Measurements from ENCODE around the gene GASK1B.

GASK1B gene

GRCh38 chr4:158182736-158183135 is 9.9 kb upstream of the GASK1B start:
- DNase-seq = peak; percentile 43

DNA sequence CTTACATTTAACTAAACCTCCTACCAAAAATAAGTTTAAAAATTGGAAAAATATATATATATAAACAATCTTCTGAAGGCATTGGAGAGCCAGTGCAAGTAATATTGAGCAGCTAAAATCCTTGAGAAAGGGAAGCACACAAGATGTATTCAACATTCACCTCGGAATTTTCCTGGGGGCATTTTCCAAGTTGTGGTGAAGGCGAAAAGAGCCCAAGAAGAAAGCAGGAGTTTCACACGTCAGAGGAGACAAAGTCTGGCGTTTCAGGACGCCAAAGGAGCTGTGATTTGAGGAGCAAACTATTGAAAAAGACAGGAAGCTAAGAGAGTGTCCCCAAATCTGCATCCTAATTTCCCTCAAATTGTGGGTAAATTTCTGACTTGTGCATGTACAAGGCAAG is 9.1 kb upstream of the GASK1B start:
- DNase-seq = no peak

- no peak for DNase-seq
These were observed 6.6 kb upstream of the GASK1B start for GRCh38 chr4:158179465-158179864.

DNA sequence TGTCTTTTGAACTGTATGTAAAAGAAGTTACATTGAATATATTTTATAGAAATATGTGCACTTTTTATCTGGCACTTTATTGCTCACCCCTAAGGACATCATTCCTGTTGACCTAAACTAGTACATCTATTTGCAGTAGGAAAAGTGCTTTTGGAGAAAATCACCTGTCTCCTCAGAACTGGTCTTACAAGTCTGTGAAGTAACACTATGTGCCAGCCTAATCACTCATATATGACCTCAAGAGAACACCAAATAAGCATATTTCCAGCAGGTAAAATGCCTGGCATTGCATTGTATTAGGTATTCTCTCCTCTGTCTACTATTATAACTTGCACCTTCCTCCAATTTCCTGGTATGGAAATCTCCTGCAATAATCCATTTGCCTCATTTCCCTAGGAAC is 4.0 kb upstream of the GASK1B start:
- DNase-seq = no peak

- DNase-seq = no peak
These were observed 3.3 kb upstream of the GASK1B start for GRCh38 chr4:158176108-158176507.

GRCh38 chr4:158170691-158171561 is 1.9 kb downstream of the GASK1B start:
- peak; percentile 52 for DNase-seq

DNA sequence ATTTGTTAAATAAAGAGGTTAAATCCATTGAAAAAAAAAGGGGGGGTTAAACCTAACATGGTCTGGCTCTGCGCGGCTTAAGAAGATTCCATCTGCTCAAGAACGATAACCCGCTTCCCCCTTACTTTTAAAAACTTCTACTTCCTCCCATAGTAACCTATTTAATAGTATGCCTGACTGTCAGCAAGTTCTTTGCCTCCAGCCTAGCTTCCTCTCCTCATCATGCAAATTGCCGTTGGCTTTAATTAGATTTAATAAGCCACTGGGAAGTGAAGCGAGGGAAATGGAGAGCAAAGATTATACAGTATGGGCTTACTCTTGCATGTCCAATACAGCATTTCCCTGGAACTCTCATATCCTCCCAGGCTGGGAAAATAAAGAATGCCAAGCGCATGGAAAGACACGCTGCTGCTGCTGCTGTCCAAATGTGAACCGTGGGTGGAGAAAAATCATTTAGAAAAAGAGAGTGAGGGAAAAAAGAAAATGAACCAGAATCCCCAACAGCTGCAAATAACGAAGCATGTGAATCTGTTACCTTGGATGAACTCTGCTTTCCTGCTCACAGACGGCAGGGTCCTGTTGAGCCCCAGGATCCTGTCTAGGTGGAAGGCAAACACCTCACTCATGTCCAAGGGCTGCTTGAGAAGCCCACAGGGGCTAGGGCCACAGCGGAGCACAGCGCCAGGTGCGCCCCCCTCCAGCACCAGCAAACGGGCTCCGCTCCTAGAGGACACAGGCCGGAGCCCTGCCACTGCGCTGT is 2.7 kb downstream of the GASK1B start:
- peak; percentile 71 for DNase-seq

DNA sequence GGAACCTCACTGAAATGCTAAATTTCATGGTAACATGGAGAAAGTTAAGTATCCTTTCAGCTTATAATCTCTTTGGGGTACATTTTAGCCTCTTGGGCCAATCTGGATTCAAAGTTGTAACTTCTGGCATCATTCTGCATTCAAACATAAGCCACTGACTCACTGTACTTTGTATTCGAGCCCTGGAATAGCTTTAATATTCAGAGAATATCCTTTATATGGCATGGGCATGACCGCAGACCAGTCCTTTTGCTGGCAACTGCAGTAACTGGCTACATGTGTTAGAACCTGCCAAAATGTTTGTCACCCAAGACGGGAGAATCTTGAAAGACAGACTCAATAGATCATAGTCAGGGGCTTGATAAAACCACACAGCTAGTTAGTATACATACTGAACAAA is 3.3 kb downstream of the GASK1B start:
- no peak for DNase-seq

DNA sequence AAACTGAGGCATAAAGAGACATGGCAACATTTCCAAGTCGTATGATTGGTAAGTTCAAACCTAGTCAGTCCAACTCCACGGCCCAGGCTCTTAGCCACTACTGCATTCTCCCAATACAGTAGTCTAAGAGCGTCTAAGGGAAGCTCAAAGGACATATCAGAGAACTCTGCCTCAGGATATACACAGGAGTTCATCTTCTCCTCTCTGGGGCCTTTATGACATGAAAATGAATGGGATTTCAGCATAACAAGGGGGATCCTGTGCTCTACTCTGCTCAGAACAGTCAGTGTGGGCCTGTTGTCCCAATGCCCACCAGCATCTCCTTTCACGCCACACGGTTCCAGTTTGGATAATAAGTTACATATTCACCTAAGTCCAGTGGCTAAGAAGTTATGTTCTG is 4.2 kb downstream of the GASK1B start:
- DNase-seq = no peak

GRCh38 chr4:158166701-158167100 is 6.1 kb downstream of the GASK1B start:
- no peak for DNase-seq

DNA sequence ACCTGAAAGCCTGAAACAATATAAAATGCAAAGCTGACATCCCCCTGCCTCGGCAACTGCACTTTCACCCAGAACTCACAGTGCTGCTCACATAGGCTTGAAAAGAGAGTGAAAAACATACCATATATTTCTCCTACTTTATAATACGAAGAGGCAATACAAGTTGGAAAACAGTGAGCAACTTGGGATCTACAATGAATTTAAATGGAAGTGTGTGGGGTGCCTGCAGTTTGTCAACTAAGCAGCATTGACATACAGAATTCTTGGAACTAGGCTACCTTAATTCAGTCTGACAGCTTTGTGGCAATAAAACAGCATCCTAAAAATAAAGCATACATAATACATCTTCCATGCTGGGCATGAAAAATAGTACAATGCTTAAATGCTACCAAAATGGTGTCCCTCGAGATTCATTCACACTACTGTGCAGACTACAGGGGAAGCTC is 8.0 kb downstream of the GASK1B start:
- no peak for DNase-seq

DNA sequence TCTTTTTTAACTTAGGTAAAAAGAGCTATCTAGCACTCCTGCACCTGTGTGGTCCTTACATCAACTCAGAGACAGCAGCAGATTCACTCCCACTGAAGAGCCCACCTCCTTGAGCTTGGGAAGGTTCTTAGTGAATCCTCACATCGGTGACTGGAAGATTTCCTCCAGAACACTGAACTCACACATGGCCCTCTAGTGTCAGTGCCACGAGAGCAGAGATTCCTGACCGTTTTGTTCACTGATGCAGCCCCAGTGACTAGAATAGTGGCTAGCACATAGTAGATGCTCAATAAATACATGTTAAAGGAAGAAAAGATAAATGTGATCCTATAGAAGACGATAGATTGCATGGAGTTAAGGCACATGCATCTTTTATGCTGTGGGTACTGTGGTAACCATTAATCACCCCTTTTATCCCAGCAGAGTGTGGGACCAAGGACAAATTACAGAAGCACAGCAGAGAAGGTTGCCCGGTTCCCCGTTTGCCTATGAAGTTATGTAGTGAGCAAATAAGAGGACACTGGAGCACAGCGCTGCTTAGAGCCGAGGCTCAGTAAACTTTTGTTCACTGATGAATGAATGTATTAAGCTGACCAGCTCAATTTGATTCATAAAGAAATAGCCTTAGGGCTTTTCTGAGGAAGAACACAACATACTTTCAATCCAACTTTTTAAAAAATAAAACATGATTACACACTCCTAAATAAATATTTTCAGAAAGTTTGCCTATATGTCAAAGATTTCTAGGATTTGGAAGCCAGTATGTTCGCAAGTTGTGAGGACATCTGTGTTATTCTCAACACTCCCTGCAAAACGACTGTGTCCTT is 8.7 kb downstream of the GASK1B start:
- DNase-seq = no peak

DNA sequence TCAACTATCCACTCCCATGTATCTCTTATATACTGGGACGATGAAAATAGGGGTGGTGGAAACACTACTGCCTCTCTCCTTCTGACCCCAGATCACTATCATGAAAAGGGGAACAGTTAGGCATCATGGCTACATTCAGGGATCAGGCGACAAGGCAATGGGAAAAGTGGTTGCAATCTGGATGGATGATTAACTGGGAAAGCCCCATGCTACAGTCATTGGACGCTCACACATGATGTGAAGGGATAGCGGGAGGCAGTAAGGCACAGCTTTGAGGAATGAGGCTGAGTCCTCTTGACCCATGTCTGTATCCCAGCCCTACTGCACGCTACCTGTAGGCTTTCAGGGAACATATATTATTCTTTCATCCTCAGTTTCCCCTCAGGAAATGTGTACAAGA is 10.2 kb downstream of the GASK1B start:
- DNase-seq = no peak

GRCh38 chr4:158161551-158162354 is 11.1 kb downstream of the GASK1B start:
- DNase-seq = no peak

- no peak for DNase-seq
These were observed 13.1 kb downstream of the GASK1B start for GRCh38 chr4:158159718-158160094.

- no peak for DNase-seq
These were observed 13.6 kb downstream of the GASK1B start for GRCh38 chr4:158159054-158159717.

DNA sequence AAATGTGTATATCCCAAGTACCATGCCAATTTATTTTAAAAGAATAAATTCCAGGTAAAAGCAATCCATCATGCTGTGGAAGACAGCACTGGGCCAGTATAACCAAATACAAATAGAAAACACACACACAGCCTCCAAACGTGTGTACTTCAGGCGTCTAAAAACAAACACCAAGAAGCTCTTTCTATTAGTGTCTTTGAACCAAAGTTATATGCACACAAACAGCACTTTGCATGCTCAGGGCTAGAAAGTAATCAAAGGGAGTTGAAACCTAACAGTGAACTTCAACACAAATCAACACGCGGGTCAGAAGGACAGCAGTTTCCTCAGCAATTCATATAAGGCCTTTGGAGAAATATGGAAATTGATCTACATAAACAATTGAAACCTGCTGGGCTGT is 15.4 kb downstream of the GASK1B start:
- DNase-seq = no peak

GRCh38 chr4:158155656-158156356 is 17.0 kb downstream of the GASK1B start:
- DNase-seq = no peak

- DNase-seq = no peak
These were observed 25.7 kb downstream of the GASK1B start for GRCh38 chr4:158147151-158147550.

GRCh38 chr4:158146736-158147135 is 26.1 kb downstream of the GASK1B start:
- DNase-seq = no peak

DNA sequence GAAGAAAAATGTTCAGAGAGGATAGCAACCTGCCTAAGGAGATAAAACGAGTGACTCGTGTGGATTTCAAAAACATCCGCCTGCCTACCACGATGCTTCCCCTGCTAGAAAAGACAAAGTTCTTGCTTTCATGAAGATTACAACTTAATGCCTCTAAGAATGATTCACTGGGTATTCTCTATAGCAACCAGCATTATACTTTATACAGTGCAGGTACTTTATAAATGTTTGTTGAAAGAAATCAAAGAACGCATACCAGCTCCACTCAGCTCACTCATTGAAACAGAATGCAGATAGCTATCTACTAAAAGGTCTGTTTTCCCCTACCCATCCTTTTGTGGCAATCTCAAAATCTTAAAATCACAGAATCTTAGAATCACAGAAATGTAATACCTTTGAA is 33.7 kb downstream of the GASK1B start:
- DNase-seq = no peak
